Neural progenitor cell (in vitro differentiated cells): ENCODE results near the gene GP1BA.

Experiments
- CTCF ChIP-seq: fragments of 200-600 bp; sonication (generic); IDR thresholded peaks from 2 replicates; pipeline ENCODE4 v1.5.1; 2017; ENCODE audit warnings: antibody characterized with exemption, mild to moderate bottlenecking
- EZH2 ChIP-seq: fragments of 200-600 bp; sonication (generic); IDR thresholded peaks from 2 replicates; pipeline ENCODE4 v1.6.1; 2017; ENCODE audit warnings: antibody characterized with exemption, mild to moderate bottlenecking, moderate library complexity
- EZH2phosphoT487 ChIP-seq: fragments of 200-600 bp; sonication (generic); IDR thresholded peaks from 2 replicates; pipeline ENCODE4 v1.6.1; 2017; ENCODE audit warnings: antibody characterized with exemption

GRCh38 chr17:4928881-4929280, 3.2 kb upstream of the GP1BA start:
- TF ChIP-seq CTCF (no peak), EZH2phosphoT487 (no peak), EZH2 (no peak)
